A549 (cell line): ENCODE data around the gene FRMD8. TPM values are rescaled to one million over a fixed set of nuclear protein-coding genes. Genes with fewer than 3 reads are reported as not detected.

Experiments used
- CEBPB ChIP-seq, 2 experiments: fragments of >200 bp in 1 of 2; sonication (Bioruptor Twin) in 1 of 2; formaldehyde crosslinking in 1 of 2; IDR thresholded peaks; 2 replicates each; pipeline ENCODE4 v1.6.1; 2012 to 2016
- CHD2 ChIP-seq: fragments of 150-350 bp; IDR thresholded peaks from 2 replicates; pipeline ENCODE4 v1.6.1; 2014; ENCODE audit warnings: low read length; ENCODE audit not compliant: partially characterized antibody
- CHD4 ChIP-seq: fragments of 200-600 bp; sonication (generic); IDR thresholded peaks from 2 replicates; pipeline ENCODE4 v1.6.1; 2016; ENCODE audit warnings: antibody characterized with exemption, mild to moderate bottlenecking, borderline replicate concordance
- EHF ChIP-seq: fragments of 250-450 bp; sonication (Bioruptor Pico); IDR thresholded peaks from 2 replicates; pipeline ENCODE4 v1.5.0; 2020; ENCODE audit warnings: mild to moderate bottlenecking
- EHMT2 ChIP-seq: fragments of 200-600 bp; sonication (generic); IDR thresholded peaks from 2 replicates; pipeline ENCODE4 v1.6.1; 2016; ENCODE audit warnings: antibody characterized with exemption, low read depth, mild to moderate bottlenecking, moderate library complexity
- EP300 ChIP-seq, 2 experiments: fragments of >200 bp; sonication (Bioruptor Twin); formaldehyde crosslinking; IDR thresholded peaks; 2 replicates in 1 of 2; 3 replicates in 1 of 2; pipeline ENCODE4 v1.6.1; 2016 to 2017
- HDAC2 ChIP-seq: fragments of 200-600 bp; sonication (generic); IDR thresholded peaks from 2 replicates; pipeline ENCODE4 v1.6.1; 2016
- HEYL ChIP-seq: fragments of 250-450 bp; sonication (Bioruptor Pico); IDR thresholded peaks from 2 replicates; pipeline ENCODE4 v1.8.0; 2021; ENCODE audit warnings: mild to moderate bottlenecking, moderate library complexity
- HOXA7 ChIP-seq: fragments of 250-450 bp; sonication (Bioruptor Pico); IDR thresholded peaks from 2 replicates; pipeline ENCODE4 v1.5.0; 2020; ENCODE audit warnings: mild to moderate bottlenecking, moderate library complexity
- HOXB13 ChIP-seq: fragments of 250-450 bp; sonication (Bioruptor Pico); IDR thresholded peaks from 2 replicates; pipeline ENCODE4 v1.5.0; 2020; ENCODE audit warnings: low read depth, mild to moderate bottlenecking, moderate library complexity
- HOXB5 ChIP-seq: fragments of 250-450 bp; sonication (Bioruptor Pico); IDR thresholded peaks from 2 replicates; pipeline ENCODE4 v1.5.0; 2020; ENCODE audit warnings: mild to moderate bottlenecking, moderate library complexity
- JUNB ChIP-seq: fragments of >200 bp; sonication (Bioruptor Twin); formaldehyde crosslinking; IDR thresholded peaks from 2 replicates; pipeline ENCODE4 v1.6.1; 2016
- KDM5A ChIP-seq: fragments of 200-600 bp; sonication (generic); IDR thresholded peaks from 2 replicates; pipeline ENCODE4 v1.6.1; 2016; ENCODE audit warnings: antibody characterized with exemption, mild to moderate bottlenecking
- MAFK ChIP-seq: fragments of 450-650 bp; IDR thresholded peaks from 2 replicates; pipeline ENCODE4 v1.6.1; 2014; ENCODE audit not compliant: partially characterized antibody
- MAZ ChIP-seq: fragments of 150-350 bp; IDR thresholded peaks from 2 replicates; pipeline ENCODE4 v1.6.1; 2014; ENCODE audit warnings: antibody characterized with exemption, low read depth, low read length, borderline replicate concordance
- MYC ChIP-seq: IDR thresholded peaks from 2 replicates; pipeline ENCODE4 v1.6.1; 2012; ENCODE audit warnings: mild to moderate bottlenecking, inconsistent platforms, low read length, improper control_type of control experiment, borderline replicate concordance
- NFE2L2 ChIP-seq: fragments of 150-350 bp; conservative IDR thresholded peaks from 2 replicates; pipeline ENCODE4 v1.6.1; 2014; ENCODE audit warnings: low read length
- NPAS2 ChIP-seq: fragments of 250-450 bp; sonication (Bioruptor Pico); IDR thresholded peaks from 2 replicates; pipeline ENCODE4 v1.8.0; 2022; ENCODE audit warnings: mild to moderate bottlenecking, moderate library complexity, borderline replicate concordance
- NR3C1 ChIP-seq: fragments of >200 bp; sonication (Bioruptor Twin); formaldehyde crosslinking; IDR thresholded peaks from 3 replicates; pipeline ENCODE4 v1.6.1; 2017
- PHF8 ChIP-seq: fragments of 200-600 bp; sonication (generic); IDR thresholded peaks from 2 replicates; pipeline ENCODE4 v1.6.1; 2016; ENCODE audit warnings: low read depth, mild to moderate bottlenecking, antibody characterized with exemption, moderate library complexity, borderline replicate concordance
- RARB ChIP-seq: fragments of 250-450 bp; sonication (Bioruptor Pico); IDR thresholded peaks from 2 replicates; pipeline ENCODE4 v1.8.0; 2021; ENCODE audit warnings: mild to moderate bottlenecking, moderate library complexity
- RFX5 ChIP-seq: fragments of 450-650 bp; IDR thresholded peaks from 2 replicates; pipeline ENCODE4 v1.7.1; 2014; ENCODE audit warnings: antibody characterized with exemption, mild to moderate bottlenecking, moderate library complexity
- RNF2 ChIP-seq: fragments of 200-600 bp; sonication (generic); IDR thresholded peaks from 2 replicates; pipeline ENCODE4 v1.6.1; 2016; ENCODE audit warnings: low read depth, mild to moderate bottlenecking, antibody characterized with exemption, moderate library complexity, borderline replicate concordance
- SMC3 ChIP-seq: fragments of >200 bp; sonication (Bioruptor Twin); formaldehyde crosslinking; IDR thresholded peaks from 3 replicates; pipeline ENCODE4 v1.6.1; 2018; ENCODE audit warnings: inconsistent platforms
- SREBF2 ChIP-seq: fragments of 450-650 bp; IDR thresholded peaks from 2 replicates; pipeline ENCODE4 v1.6.1; 2014; ENCODE audit warnings: mild to moderate bottlenecking, moderate library complexity
- ZC3H11A ChIP-seq: fragments of 450-650 bp; IDR thresholded peaks from 2 replicates; pipeline ENCODE4 v1.6.1; 2014; ENCODE audit warnings: antibody characterized with exemption, mild to moderate bottlenecking
- ZNF302 ChIP-seq: fragments of 250-450 bp; sonication (Bioruptor Pico); IDR thresholded peaks from 2 replicates; pipeline ENCODE4 v1.9.0; 2021; ENCODE audit warnings: inconsistent platforms, mild to moderate bottlenecking, moderate library complexity
- ZSCAN20 ChIP-seq: fragments of 250-450 bp; sonication (Bioruptor Pico); IDR thresholded peaks from 2 replicates; pipeline ENCODE4 v1.8.0; 2022; ENCODE audit warnings: mild to moderate bottlenecking, moderate library complexity
- polyA plus RNA-seq, 4 experiments: library from polyadenylated mRNA; depleted of rRNA in 3 of 4; stranded (reverse); fragments of >200 nt; fragmentation: RNase III in 1 of 4; extraction: RNeasy Plus Mini Kit Qiagen cat#74134 plus additional on column Dnase treatment in 1 of 4; gene quantifications; 2 replicates in 3 of 4; 3 replicates in 1 of 4; pipeline ENCODE4 v1.2.3, GENCODE V29; 2011 to 2017
- TF ChIP-seq, protein P1 (sequence below): fragments of 450-650 bp; IDR thresholded peaks from 2 replicates; pipeline ENCODE4 v1.6.1; 2014; ENCODE audit warnings: antibody characterized with exemption
- TF ChIP-seq, protein P2 (sequence below): IDR thresholded peaks from 2 replicates; pipeline ENCODE4 v1.6.1; 2012
- TF ChIP-seq, protein P3 (sequence below): fragments of 200-600 bp; sonication (generic); IDR thresholded peaks from 2 replicates; pipeline ENCODE4 v1.6.1; 2016; ENCODE audit warnings: antibody characterized with exemption, mild to moderate bottlenecking, moderate library complexity
- TF ChIP-seq, protein P4 (sequence below): fragments of 250-450 bp; sonication (Bioruptor Pico); IDR thresholded peaks from 2 replicates; pipeline ENCODE4 v1.5.0; 2020; ENCODE audit warnings: low read depth, mild to moderate bottlenecking, moderate library complexity
- TF ChIP-seq, protein P5 (sequence below): fragments of >200 bp; sonication (Bioruptor Twin); formaldehyde crosslinking; IDR thresholded peaks from 3 replicates; pipeline ENCODE4 v1.6.1; 2016
- TF ChIP-seq, protein P6 (sequence below): fragments of 250-450 bp; sonication (Bioruptor Pico); IDR thresholded peaks from 2 replicates; pipeline ENCODE4 v1.5.0; 2021; ENCODE audit warnings: mild to moderate bottlenecking, moderate library complexity, borderline replicate concordance

FRMD8 gene
- polyA plus RNA-seq, 2 of the 4 experiments (the other 2 are of a cell fraction) = 12.9 to 20.0 TPM

DNA sequence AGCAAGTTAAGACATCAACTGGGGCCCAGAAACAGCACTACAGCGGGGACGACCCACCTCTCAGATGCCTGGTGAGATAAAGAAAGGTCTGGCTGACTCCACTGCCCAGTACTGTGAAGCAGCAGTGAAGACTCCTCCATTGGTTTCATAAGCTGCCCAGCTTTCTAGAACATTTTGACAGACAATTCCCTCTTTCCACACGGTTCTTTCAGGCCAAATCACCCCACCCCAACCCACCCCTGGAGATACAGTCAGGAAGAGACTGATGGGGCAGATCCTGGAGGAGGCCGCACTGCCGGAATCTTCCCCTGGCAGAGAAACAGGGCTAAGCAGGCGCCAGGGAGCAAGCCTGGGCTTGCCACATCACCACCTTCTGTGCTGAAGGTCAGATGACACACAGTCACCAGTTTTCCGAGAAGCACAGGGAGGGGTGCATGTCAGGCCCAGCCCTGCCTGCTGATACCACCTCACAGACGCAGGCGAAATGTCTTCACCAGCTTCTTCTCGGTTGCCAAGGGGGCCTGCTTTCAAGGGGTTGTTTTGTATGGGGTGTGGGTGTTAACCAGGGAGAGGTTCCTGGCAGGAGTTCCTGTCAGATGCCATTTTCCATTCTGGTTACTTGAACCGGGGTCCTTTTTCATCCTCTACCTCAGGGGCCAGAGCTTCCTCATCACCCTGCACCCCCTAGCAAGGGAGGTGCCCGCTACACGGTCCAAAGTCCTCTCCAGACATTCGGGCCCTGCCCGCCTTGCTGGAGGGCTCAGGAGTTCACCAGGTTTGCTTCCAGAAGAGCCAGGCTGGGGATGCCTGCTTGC lies 34.7 kb downstream of the FRMD8 start (continued):
- TF ChIP-seq JUNB (peak; percentile 55; the same call in 1 of the 2 replicates), CHD2 (peak; percentile 17), NFE2L2 (no peak), EP300 (IDR thresholded peaks at IDR 0.05) (peak; percentile 79 to 87; a peak in 3 of 5 replicates), SREBF2 (no peak), NR3C1 (no peak), MAFK (no peak), HOXB5 (peak; percentile 89), RARB (CRISPR knock-in tag) (peak; percentile 94; the same call in 1 of the 2 replicates), CHD4 (no peak), ZSCAN20 (CRISPR knock-in tag) (no peak), SMC3 (no peak; the same call in 2 of the 3 replicates), KDM5A (no peak), MYC (0 out of 2 replicates have a peak, but pooled peaks have one; percentile 31), MAZ (peak; percentile 39; the same call in 1 of the 2 replicates), ZNF302 (0 out of 2 replicates have a peak, but pooled peaks have one; percentile 45), HOXA7 (peak; percentile 94), EHMT2 (no peak), PHF8 (no peak), CEBPB (IDR thresholded peaks at IDR 0.05) (peak; percentile 59 to 88; a peak in 3 of 4 replicates), RNF2 (no peak), HEYL (CRISPR knock-in tag) (peak; percentile 64; the same call in 1 of the 2 replicates), NPAS2 (CRISPR knock-in tag) (no peak), HOXB13 (peak; percentile 17; the same call in 1 of the 2 replicates), RFX5 (no peak), HDAC2 (no peak), ZC3H11A (no peak), EHF (CRISPR knock-in tag) (peak; percentile 10; the same call in 1 of the 2 replicates)
- TF ChIP-seq, protein P1, sequence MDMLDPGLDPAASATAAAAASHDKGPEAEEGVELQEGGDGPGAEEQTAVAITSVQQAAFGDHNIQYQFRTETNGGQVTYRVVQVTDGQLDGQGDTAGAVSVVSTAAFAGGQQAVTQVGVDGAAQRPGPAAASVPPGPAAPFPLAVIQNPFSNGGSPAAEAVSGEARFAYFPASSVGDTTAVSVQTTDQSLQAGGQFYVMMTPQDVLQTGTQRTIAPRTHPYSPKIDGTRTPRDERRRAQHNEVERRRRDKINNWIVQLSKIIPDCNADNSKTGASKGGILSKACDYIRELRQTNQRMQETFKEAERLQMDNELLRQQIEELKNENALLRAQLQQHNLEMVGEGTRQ = peak; percentile 50; the same call in 1 of the 2 replicates
- TF ChIP-seq, protein P2, sequence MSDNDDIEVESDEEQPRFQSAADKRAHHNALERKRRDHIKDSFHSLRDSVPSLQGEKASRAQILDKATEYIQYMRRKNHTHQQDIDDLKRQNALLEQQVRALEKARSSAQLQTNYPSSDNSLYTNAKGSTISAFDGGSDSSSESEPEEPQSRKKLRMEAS = peak; percentile 87
- TF ChIP-seq, protein P3, sequence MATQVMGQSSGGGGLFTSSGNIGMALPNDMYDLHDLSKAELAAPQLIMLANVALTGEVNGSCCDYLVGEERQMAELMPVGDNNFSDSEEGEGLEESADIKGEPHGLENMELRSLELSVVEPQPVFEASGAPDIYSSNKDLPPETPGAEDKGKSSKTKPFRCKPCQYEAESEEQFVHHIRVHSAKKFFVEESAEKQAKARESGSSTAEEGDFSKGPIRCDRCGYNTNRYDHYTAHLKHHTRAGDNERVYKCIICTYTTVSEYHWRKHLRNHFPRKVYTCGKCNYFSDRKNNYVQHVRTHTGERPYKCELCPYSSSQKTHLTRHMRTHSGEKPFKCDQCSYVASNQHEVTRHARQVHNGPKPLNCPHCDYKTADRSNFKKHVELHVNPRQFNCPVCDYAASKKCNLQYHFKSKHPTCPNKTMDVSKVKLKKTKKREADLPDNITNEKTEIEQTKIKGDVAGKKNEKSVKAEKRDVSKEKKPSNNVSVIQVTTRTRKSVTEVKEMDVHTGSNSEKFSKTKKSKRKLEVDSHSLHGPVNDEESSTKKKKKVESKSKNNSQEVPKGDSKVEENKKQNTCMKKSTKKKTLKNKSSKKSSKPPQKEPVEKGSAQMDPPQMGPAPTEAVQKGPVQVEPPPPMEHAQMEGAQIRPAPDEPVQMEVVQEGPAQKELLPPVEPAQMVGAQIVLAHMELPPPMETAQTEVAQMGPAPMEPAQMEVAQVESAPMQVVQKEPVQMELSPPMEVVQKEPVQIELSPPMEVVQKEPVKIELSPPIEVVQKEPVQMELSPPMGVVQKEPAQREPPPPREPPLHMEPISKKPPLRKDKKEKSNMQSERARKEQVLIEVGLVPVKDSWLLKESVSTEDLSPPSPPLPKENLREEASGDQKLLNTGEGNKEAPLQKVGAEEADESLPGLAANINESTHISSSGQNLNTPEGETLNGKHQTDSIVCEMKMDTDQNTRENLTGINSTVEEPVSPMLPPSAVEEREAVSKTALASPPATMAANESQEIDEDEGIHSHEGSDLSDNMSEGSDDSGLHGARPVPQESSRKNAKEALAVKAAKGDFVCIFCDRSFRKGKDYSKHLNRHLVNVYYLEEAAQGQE = peak; percentile 57
- TF ChIP-seq, protein P4, sequence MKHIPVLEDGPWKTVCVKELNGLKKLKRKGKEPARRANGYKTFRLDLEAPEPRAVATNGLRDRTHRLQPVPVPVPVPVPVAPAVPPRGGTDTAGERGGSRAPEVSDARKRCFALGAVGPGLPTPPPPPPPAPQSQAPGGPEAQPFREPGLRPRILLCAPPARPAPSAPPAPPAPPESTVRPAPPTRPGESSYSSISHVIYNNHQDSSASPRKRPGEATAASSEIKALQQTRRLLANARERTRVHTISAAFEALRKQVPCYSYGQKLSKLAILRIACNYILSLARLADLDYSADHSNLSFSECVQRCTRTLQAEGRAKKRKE (CRISPR knock-in tag) = peak; percentile 85
- TF ChIP-seq, protein P5, sequence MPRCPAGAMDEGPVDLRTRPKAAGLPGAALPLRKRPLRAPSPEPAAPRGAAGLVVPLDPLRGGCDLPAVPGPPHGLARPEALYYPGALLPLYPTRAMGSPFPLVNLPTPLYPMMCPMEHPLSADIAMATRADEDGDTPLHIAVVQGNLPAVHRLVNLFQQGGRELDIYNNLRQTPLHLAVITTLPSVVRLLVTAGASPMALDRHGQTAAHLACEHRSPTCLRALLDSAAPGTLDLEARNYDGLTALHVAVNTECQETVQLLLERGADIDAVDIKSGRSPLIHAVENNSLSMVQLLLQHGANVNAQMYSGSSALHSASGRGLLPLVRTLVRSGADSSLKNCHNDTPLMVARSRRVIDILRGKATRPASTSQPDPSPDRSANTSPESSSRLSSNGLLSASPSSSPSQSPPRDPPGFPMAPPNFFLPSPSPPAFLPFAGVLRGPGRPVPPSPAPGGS = peak; percentile 58; the same call in 1 of the 3 replicates
- TF ChIP-seq, protein P6, sequence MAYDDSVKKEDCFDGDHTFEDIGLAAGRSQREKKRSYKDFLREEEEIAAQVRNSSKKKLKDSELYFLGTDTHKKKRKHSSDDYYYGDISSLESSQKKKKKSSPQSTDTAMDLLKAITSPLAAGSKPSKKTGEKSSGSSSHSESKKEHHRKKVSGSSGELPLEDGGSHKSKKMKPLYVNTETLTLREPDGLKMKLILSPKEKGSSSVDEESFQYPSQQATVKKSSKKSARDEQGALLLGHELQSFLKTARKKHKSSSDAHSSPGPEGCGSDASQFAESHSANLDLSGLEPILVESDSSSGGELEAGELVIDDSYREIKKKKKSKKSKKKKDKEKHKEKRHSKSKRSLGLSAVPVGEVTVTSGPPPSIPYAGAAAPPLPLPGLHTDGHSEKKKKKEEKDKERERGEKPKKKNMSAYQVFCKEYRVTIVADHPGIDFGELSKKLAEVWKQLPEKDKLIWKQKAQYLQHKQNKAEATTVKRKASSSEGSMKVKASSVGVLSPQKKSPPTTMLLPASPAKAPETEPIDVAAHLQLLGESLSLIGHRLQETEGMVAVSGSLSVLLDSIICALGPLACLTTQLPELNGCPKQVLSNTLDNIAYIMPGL (CRISPR knock-in tag) = peak; percentile 89; the same call in 1 of the 2 replicates
